ENCODE results near the gene SOX18.

GRCh38 chr20:64033981-64034493 is 15.4 kb downstream of the SOX18 start:
- no peak for TF ChIP-seq CTCF (conservative IDR thresholded peaks at IDR 0.05; ENCODE audit: low read depth, low read length)
- no peak for TF ChIP-seq MAFK (IDR thresholded peaks at IDR 0.05; ENCODE audit: low read depth, low read length)
- TF ChIP-seq POLR2A (IDR thresholded peaks at IDR 0.05; ENCODE audit: low read depth, low read length), result no peak
- no peak for TF ChIP-seq RFX5 (IDR thresholded peaks at IDR 0.05; ENCODE audit: low read depth, low read length)
- TF ChIP-seq SMC3 (IDR thresholded peaks at IDR 0.05; ENCODE audit: low read depth, low read length), result no peak
- TF ChIP-seq BHLHE40 (IDR thresholded peaks at IDR 0.05; ENCODE audit: low read depth, low read length), result no peak
- TF ChIP-seq FOS (IDR thresholded peaks at IDR 0.05; ENCODE audit: low read depth, low read length), result no peak
- TF ChIP-seq CEBPB (IDR thresholded peaks at IDR 0.05; ENCODE audit: low read depth, low read length), result no peak
- no peak for TF ChIP-seq RAD21 (IDR thresholded peaks at IDR 0.05; ENCODE audit: low read length)
- TF ChIP-seq RCOR1 (IDR thresholded peaks at IDR 0.05; ENCODE audit: insufficient replicate concordance, low read length), result no peak
- TF ChIP-seq USF2 (IDR thresholded peaks at IDR 0.05; ENCODE audit: low read depth, low read length), result no peak
- TF ChIP-seq ELK1 (IDR thresholded peaks at IDR 0.05; ENCODE audit: borderline replicate concordance, low read depth, low read length), result no peak
- TF ChIP-seq MAZ (IDR thresholded peaks at IDR 0.05; ENCODE audit: borderline replicate concordance, low read depth, low read length), result no peak
